Loucy (cell line): Measurements from ENCODE around the gene ATP5MC2.

Experiments used
- EZH2phosphoT487 ChIP-seq: fragments of 200-600 bp; IDR thresholded peaks from 2 replicates; pipeline ENCODE4 v1.6.1; 2018; ENCODE audit warnings: antibody characterized with exemption, mild to moderate bottlenecking, moderate library complexity, borderline replicate concordance
- TF ChIP-seq, protein P1 (sequence below): fragments of 200-600 bp; sonication (generic); conservative IDR thresholded peaks from 2 replicates; pipeline ENCODE4 v1.5.1; 2014; ENCODE audit warnings: mild to moderate bottlenecking, antibody characterized with exemption, low read length

DNA sequence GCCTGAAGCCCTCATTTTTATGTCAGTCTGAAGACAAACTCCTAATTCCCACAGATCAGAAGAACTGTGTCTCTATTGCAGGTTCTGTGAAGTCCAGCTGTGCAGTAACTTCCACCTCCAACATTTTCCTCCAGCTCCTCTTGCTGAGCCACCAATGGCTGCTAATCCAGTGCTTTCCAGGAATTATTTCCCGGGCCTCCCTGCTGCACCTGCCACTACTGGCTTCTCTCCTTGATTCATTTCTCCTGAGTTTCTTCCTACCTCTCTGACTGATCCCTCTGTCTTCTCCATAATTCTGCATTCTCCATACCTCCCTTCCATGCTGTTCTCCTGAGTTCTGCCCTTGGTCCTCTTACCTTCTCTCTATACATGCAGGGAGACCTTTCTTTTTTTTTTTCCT, 30.2 kb upstream of the ATP5MC2 start:
- TF ChIP-seq, protein P1, sequence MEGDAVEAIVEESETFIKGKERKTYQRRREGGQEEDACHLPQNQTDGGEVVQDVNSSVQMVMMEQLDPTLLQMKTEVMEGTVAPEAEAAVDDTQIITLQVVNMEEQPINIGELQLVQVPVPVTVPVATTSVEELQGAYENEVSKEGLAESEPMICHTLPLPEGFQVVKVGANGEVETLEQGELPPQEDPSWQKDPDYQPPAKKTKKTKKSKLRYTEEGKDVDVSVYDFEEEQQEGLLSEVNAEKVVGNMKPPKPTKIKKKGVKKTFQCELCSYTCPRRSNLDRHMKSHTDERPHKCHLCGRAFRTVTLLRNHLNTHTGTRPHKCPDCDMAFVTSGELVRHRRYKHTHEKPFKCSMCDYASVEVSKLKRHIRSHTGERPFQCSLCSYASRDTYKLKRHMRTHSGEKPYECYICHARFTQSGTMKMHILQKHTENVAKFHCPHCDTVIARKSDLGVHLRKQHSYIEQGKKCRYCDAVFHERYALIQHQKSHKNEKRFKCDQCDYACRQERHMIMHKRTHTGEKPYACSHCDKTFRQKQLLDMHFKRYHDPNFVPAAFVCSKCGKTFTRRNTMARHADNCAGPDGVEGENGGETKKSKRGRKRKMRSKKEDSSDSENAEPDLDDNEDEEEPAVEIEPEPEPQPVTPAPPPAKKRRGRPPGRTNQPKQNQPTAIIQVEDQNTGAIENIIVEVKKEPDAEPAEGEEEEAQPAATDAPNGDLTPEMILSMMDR: no peak
- no peak for TF ChIP-seq EZH2phosphoT487
